ENCODE data around the gene DAPK3.
A peak's percentile ranks its signal among the peaks of the same experiment; 100 is the strongest.

DAPK3 gene

GRCh38 chr19:3936506-3937442 is 34.1 kb downstream of the DAPK3 start:
- Histone ChIP-seq H3K4me3 (ENCODE audit: low read depth, low read length) (no peak overlapping the region), H3K27ac (no peak overlapping the region), H3K36me3 (no peaks in the 10 kb centered on the region), H3K27me3 (ENCODE audit: insufficient read depth, low read depth, severe bottlenecking) (no peaks in the 10 kb centered on the region), H3K9me3 (ENCODE audit: severe bottlenecking) (no peaks in the 10 kb centered on the region)
- DNase-seq = no peak
- no peak for TF ChIP-seq CTCF (IDR thresholded peaks at IDR 0.05; ENCODE audit: low read depth, low read length)

- Histone ChIP-seq H3K4me3 (ENCODE audit: low read depth, low read length) (no peak within 1 kb of the TSS), H3K27ac (no peak within 1 kb of the TSS), H3K27me3 (ENCODE audit: insufficient read depth, low read depth, severe bottlenecking) (no peaks in the 10 kb centered on the region), H3K36me3 (no peaks in the 10 kb centered on the region), H3K9me3 (ENCODE audit: severe bottlenecking) (no peaks in the 10 kb centered on the region)
- peak; percentile 44 for DNase-seq
- TF ChIP-seq CTCF (IDR thresholded peaks at IDR 0.05; ENCODE audit: low read depth, low read length) = no peak
These were observed 37.7 kb downstream of the DAPK3 start, which contains the start of gene NMRK2 for GRCh38 chr19:3932931-3933810. Gene NMRK2 (plus strand): TSS chr19:3933069. CDS start chr19:3933672, 603 bp downstream.

- Histone ChIP-seq H3K27ac (no peak overlapping the region), H3K4me3 (ENCODE audit: low read depth, low read length) (no peak overlapping the region), H3K9me3 (ENCODE audit: severe bottlenecking) (no peaks in the 10 kb centered on the region), H3K27me3 (ENCODE audit: insufficient read depth, low read depth, severe bottlenecking) (no peaks in the 10 kb centered on the region), H3K36me3 (peaks cover 3% of the 10 kb centered on the region; the same call in 1 of the 2 replicates)
- TF ChIP-seq CTCF (IDR thresholded peaks at IDR 0.05; ENCODE audit: low read depth, low read length) = no peak
- no peak for DNase-seq
These were observed 39.9 kb downstream of the DAPK3 start for GRCh38 chr19:3931041-3931440.

GRCh38 chr19:3923912-3924311 is 47.0 kb downstream of the DAPK3 start:
- no peak overlapping the region for H3K4me3 ChIP-seq (ENCODE audit: low read depth, low read length)
- no peak for TF ChIP-seq CTCF (IDR thresholded peaks at IDR 0.05; ENCODE audit: low read depth, low read length)
- no peak overlapping the region for H3K27ac ChIP-seq
- peaks cover 5% of the 10 kb centered on the region for H3K9me3 ChIP-seq (ENCODE audit: severe bottlenecking)
- no peak for DNase-seq
- H3K36me3 ChIP-seq = peaks cover 58% of the 10 kb centered on the region
- H3K27me3 ChIP-seq (ENCODE audit: insufficient read depth, low read depth, severe bottlenecking) = no peaks in the 10 kb centered on the region

GRCh38 chr19:3923096-3923758 is 47.7 kb downstream of the DAPK3 start:
- Histone ChIP-seq H3K27ac (no peak overlapping the region), H3K36me3 (peaks cover 64% of the 10 kb centered on the region)

More at GRCh38 chr19:3923096-3923758, 47.7 kb downstream of the DAPK3 start:
- no peak for TF ChIP-seq CTCF (IDR thresholded peaks at IDR 0.05; ENCODE audit: low read depth, low read length)
- DNase-seq = no peak
- Histone ChIP-seq H3K9me3 (ENCODE audit: severe bottlenecking) (peaks cover 5% of the 10 kb centered on the region), H3K27me3 (ENCODE audit: insufficient read depth, low read depth, severe bottlenecking) (no peaks in the 10 kb centered on the region), H3K4me3 (ENCODE audit: low read depth, low read length) (no peak overlapping the region)

Data from WERI-Rb-1 (cell line).